Mesendoderm (in vitro differentiated cells): ENCODE results near the gene RPS15.

Experiments used
- DNase-seq: peaks from one replicate; pipeline ENCODE4 v3.0.0; 2013
- H2AK5ac ChIP-seq: 2 replicates; pipeline ENCODE4 v1.6.1; 2013; ENCODE audit warnings: low read length, inconsistent platforms
- H2BK120ac ChIP-seq: 2 replicates; pipeline ENCODE4 v1.6.1; 2013; ENCODE audit warnings: low read depth, mild to moderate bottlenecking, low read length, moderate library complexity, mixed read lengths
- H2BK15ac ChIP-seq: replicated peaks from 2 replicates; pipeline ENCODE4 v1.6.1; 2013; ENCODE audit warnings: low read depth, mild to moderate bottlenecking, moderate library complexity
- H2BK5ac ChIP-seq: 2 replicates; pipeline ENCODE4 v1.6.1; 2013; ENCODE audit warnings: low read length, inconsistent platforms
- H3K18ac ChIP-seq: 2 replicates; pipeline ENCODE4 v1.6.1; 2013; ENCODE audit warnings: mild to moderate bottlenecking, low read length, mixed read lengths
- H3K23ac ChIP-seq: one replicate; pipeline ENCODE4 v1.6.1; 2013; ENCODE audit warnings: low read length
- H3K27ac ChIP-seq: 2 replicates; pipeline ENCODE4 v1.5.1; 2013; ENCODE audit warnings: low read depth, mild to moderate bottlenecking, inconsistent platforms, low read length, moderate library complexity
- H3K27me3 ChIP-seq: 2 replicates; pipeline ENCODE4 v1.6.1; 2013; ENCODE audit warnings: low read length, control low read depth, mild to moderate bottlenecking, inconsistent platforms; ENCODE audit not compliant: insufficient read depth, poor library complexity
- H3K36me3 ChIP-seq: 2 replicates; pipeline ENCODE4 v1.6.1; 2013; ENCODE audit warnings: low read length, inconsistent platforms; ENCODE audit not compliant: control insufficient read depth, insufficient read depth
- H3K4ac ChIP-seq: one replicate; pipeline ENCODE4 v1.6.1; 2013; ENCODE audit warnings: low read depth, mild to moderate bottlenecking, low read length, moderate library complexity
- H3K4me1 ChIP-seq: 2 replicates; pipeline ENCODE4 v1.6.1; 2013; ENCODE audit warnings: low read depth, low read length, inconsistent platforms; ENCODE audit not compliant: control insufficient read depth
- H3K4me2 ChIP-seq: 2 replicates; pipeline ENCODE4 v1.6.1; 2013; ENCODE audit warnings: low read length
- H3K4me3 ChIP-seq: 2 replicates; pipeline ENCODE4 v1.5.1; 2013; ENCODE audit warnings: mild to moderate bottlenecking, low read length
- H3K56ac ChIP-seq: one replicate; pipeline ENCODE4 v1.6.1; 2013; ENCODE audit warnings: low read length
- H3K79me1 ChIP-seq: 2 replicates; pipeline ENCODE4 v1.6.1; 2013; ENCODE audit warnings: low read length, inconsistent platforms
- H3K79me2 ChIP-seq: 2 replicates; pipeline ENCODE4 v1.6.1; 2013; ENCODE audit warnings: mild to moderate bottlenecking, low read length; ENCODE audit not compliant: control insufficient read depth, insufficient read depth
- H3K9ac ChIP-seq: 2 replicates; pipeline ENCODE4 v1.6.1; 2013; ENCODE audit warnings: low read length, inconsistent platforms
- H4K5ac ChIP-seq: one replicate; pipeline ENCODE4 v1.6.1; 2013; ENCODE audit warnings: low read length
- H4K8ac ChIP-seq: one replicate; pipeline ENCODE4 v1.6.1; 2013; ENCODE audit warnings: low read depth, mild to moderate bottlenecking, control low read depth, low read length, moderate library complexity
- WGBS: extraction: QIAGEN DNeasy Blood & Tissue Kit; methylation state at CpG from one replicate; pipeline ENCODE4 v1.1.7; 2013; ENCODE audit warnings: low lambda C conversion rate, missing lambda C conversion rate; ENCODE audit not compliant: insufficient coverage; ENCODE audit errors: extremely low coverage; 5-methylcytosine and 5-hydroxymethylcytosine counted together

Gene RPS15

DNA sequence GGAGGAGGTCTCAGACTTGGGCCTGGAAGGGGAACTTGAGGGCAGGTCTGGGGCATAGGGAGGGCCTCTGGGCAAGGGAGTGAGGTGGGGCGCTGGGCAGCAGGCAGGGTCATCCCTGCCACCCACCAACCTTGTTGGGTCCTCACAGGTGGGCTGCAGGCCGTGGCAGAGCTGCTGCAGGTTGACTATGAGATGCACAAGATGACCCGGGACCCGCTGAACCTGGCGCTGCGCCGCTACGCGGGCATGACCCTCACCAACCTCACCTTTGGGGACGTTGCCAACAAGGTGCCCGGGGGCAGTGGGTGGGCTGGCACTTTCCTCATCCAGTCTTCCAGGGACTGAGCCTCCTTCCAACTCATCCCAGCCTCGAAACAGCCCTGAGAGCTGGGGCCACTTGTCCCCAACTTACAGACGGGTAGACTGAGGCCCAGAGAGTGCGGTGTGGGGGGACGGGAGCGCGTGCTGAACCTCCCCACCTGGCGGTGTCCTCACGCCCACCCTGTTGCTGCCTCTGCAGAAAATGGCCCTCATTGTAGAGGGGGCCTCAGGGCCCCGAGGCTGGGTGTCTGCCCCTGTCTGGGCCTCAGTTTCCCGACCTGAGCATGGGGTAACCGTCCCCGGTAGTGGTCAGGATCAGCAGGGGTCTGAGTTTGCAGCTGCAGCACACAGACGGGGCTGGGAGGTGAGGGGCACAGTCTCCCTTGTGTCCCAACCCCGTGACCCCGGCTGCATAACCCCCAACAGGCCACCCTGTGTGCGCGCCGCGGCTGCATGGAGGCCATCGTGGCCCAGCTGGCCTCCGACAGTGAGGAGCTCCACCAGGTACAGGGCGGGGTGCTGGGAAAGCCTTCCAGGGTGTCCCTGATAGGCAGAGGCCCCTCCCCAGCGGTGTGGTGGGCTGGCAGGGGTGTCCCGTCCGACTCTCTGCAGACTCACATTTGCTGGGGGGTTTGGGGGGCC, 22.1 kb downstream of the RPS15 start:
- Histone ChIP-seq H3K4me2 (no peak overlapping the region), H2BK5ac (no peak overlapping the region), H3K23ac (no peak overlapping the region), H2BK120ac (no peak overlapping the region), H3K4me3 (no peak overlapping the region), H3K56ac (no peak overlapping the region), H3K27ac (no peak overlapping the region), H3K79me1 (no peaks in the 10 kb centered on the region), H2BK15ac (no peak overlapping the region), H3K36me3 (no peaks in the 10 kb centered on the region), H2AK5ac (no peak overlapping the region), H3K9ac (no peak overlapping the region), H3K27me3 (no peaks in the 10 kb centered on the region), H4K5ac (no peak overlapping the region), H3K4ac (no peak overlapping the region), H3K4me1 (no peaks in the 10 kb centered on the region), H3K79me2 (no peaks in the 10 kb centered on the region), H4K8ac (no peak overlapping the region), H3K18ac (no peak overlapping the region)
- WGBS: no CpG with 5 or more reads among the region's 36 CpGs
- DNase-seq: no peak

GRCh38 chr19:1461862-1462261, 23.7 kb downstream of the RPS15 start:
- WGBS: no CpG with 5 or more reads among the region's 24 CpGs
- no peak overlapping the region for H3K9ac ChIP-seq

DNA sequence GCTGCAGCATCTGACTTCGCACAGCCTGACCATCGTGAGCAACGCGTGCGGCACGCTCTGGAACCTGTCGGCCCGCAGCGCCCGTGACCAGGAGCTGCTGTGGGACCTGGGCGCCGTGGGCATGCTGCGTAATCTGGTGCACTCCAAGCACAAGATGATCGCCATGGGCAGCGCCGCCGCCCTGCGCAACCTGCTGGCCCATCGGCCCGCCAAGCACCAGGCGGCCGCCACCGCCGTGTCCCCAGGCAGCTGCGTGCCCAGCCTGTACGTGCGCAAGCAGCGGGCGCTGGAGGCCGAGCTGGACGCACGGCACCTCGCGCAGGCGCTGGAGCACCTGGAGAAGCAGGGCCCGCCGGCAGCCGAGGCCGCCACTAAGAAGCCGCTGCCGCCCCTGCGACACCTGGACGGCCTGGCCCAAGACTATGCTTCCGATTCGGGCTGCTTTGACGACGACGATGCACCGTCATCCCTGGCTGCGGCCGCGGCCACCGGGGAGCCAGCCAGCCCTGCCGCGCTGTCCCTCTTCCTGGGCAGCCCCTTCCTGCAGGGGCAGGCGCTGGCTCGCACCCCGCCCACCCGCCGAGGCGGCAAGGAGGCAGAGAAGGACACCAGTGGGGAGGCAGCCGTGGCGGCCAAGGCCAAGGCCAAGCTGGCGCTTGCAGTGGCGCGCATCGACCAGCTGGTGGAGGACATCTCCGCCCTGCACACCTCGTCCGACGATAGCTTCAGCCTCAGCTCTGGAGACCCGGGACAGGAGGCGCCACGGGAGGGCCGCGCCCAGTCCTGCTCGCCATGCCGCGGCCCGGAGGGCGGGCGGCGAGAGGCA, 27.2 kb downstream of the RPS15 start:
- peak; percentile 75 for DNase-seq
- Histone ChIP-seq H3K79me2 (no peaks in the 10 kb centered on the region), H3K4ac (no peak overlapping the region), H2AK5ac (no peak overlapping the region), H2BK5ac (no peak overlapping the region), H3K18ac (no peak overlapping the region), H3K9ac (no peak overlapping the region), H3K27me3 (peaks cover 42% of the 10 kb centered on the region), H2BK15ac (no peak overlapping the region), H3K56ac (peak overlapping the region; percentile 56), H3K4me1 (peaks cover 3% of the 10 kb centered on the region), H4K8ac (no peak overlapping the region), H3K4me2 (no peak overlapping the region), H3K36me3 (no peaks in the 10 kb centered on the region), H3K79me1 (no peaks in the 10 kb centered on the region), H3K23ac (no peak overlapping the region), H3K4me3 (no peak overlapping the region), H3K27ac (no peak overlapping the region), H4K5ac (no peak overlapping the region), H2BK120ac (no peak overlapping the region)
- no CpG with 5 or more reads among the region's 83 CpGs for WGBS

More at GRCh38 chr19:1461862-1462261, 23.7 kb downstream of the RPS15 start:
- H3K79me2 ChIP-seq: no peaks in the 10 kb centered on the region
- no peak overlapping the region for H3K4ac ChIP-seq
- no peak overlapping the region for H2AK5ac ChIP-seq
- no peak overlapping the region for H3K23ac ChIP-seq
- H3K36me3 ChIP-seq: no peaks in the 10 kb centered on the region
- peaks cover 10% of the 10 kb centered on the region for H3K27me3 ChIP-seq
- H3K4me1 ChIP-seq: no peaks in the 10 kb centered on the region
- no peak overlapping the region for H3K4me3 ChIP-seq
- H2BK120ac ChIP-seq: no peak overlapping the region
- no peak overlapping the region for H4K8ac ChIP-seq
- no peak overlapping the region for H2BK15ac ChIP-seq
- H2BK5ac ChIP-seq: no peak overlapping the region
- H3K18ac ChIP-seq: no peak overlapping the region
- H3K27ac ChIP-seq: no peak overlapping the region
- no peak for DNase-seq
- no peaks in the 10 kb centered on the region for H3K79me1 ChIP-seq
- H3K56ac ChIP-seq: no peak overlapping the region
- no peak overlapping the region for H4K5ac ChIP-seq
- H3K4me2 ChIP-seq: no peak overlapping the region

- Histone ChIP-seq H3K9ac (no peak overlapping the region), H4K5ac (no peak overlapping the region), H3K18ac (no peak overlapping the region), H3K4me3 (no peak overlapping the region), H2BK5ac (no peak overlapping the region), H3K27ac (no peak overlapping the region), H2BK15ac (no peak overlapping the region), H3K79me1 (no peaks in the 10 kb centered on the region), H3K23ac (no peak overlapping the region), H2AK5ac (no peak overlapping the region), H4K8ac (no peak overlapping the region), H3K56ac (peak overlapping the region; percentile 7), H3K79me2 (no peaks in the 10 kb centered on the region), H3K36me3 (no peaks in the 10 kb centered on the region), H3K4ac (no peak overlapping the region), H3K4me2 (no peak overlapping the region), H3K27me3 (peaks cover 42% of the 10 kb centered on the region), H2BK120ac (no peak overlapping the region), H3K4me1 (peaks cover 3% of the 10 kb centered on the region)
- WGBS: no CpG with 5 or more reads among the region's 41 CpGs
- no peak for DNase-seq
Measured at GRCh38 chr19:1466018-1466460, 27.8 kb downstream of the RPS15 start.

GRCh38 chr19:1466461-1467214, 28.4 kb downstream of the RPS15 start:
- Histone ChIP-seq H3K9ac (no peak overlapping the region), H2AK5ac (no peak overlapping the region), H3K4me1 (peaks cover 3% of the 10 kb centered on the region), H3K4ac (no peak overlapping the region), H3K23ac (peak overlapping the region; percentile 24), H3K4me3 (no peak overlapping the region), H2BK5ac (no peak overlapping the region), H2BK15ac (no peak overlapping the region), H3K79me1 (no peaks in the 10 kb centered on the region), H3K4me2 (no peak overlapping the region), H3K27me3 (peaks cover 42% of the 10 kb centered on the region), H4K5ac (no peak overlapping the region), H3K36me3 (no peaks in the 10 kb centered on the region), H2BK120ac (no peak overlapping the region), H3K27ac (no peak overlapping the region), H3K56ac (no peak overlapping the region), H3K18ac (no peak overlapping the region), H4K8ac (no peak overlapping the region), H3K79me2 (no peaks in the 10 kb centered on the region)
- no peak for DNase-seq
- WGBS: no CpG with 5 or more reads among the region's 70 CpGs
